Measurements from ENCODE around the gene SPINT2.
"Not testable (repeated sequence)": the region's sequence is repeated elsewhere in the genome, so short reads cannot be mapped to it uniquely, and the experiment has no call there.

The SPINT2 gene

GRCh38 chr19:38228005-38228377, 36.4 kb upstream of the SPINT2 start:
- H3K4ac ChIP-seq (ENCODE audit: low read length), result no peak overlapping the region
- H2BK5ac ChIP-seq (ENCODE audit: low read length), result peak overlapping the region; percentile 83
- DNase-seq (ENCODE audit: low spot score), result no peak
- no CpG with 5 or more reads among the region's 16 CpGs for WGBS, 2 donors (ENCODE audit: extremely low coverage in 2 of 2, insufficient read length in 2 of 2, insufficient replicate concordance in 1 of 2)
- H3K36me3 ChIP-seq (replicated peaks in 1 of 2; ENCODE audit: control insufficient read depth in 2 of 2, insufficient read depth in 2 of 2, low read length in 2 of 2), result no peaks in the 10 kb centered on the region
- peak overlapping the region; percentile 96 for H2AK5ac ChIP-seq (ENCODE audit: low read depth, low read length)
- peaks cover 10% of the 10 kb centered on the region for H3K79me1 ChIP-seq (ENCODE audit: low read depth, low read length)
- peaks cover 0 to 18% (median 0%) of the 10 kb centered on the region in 3 experiments for H3K27me3 ChIP-seq (ENCODE audit: control insufficient read depth in 3 of 3, insufficient read depth in 3 of 3, low read depth in 1 of 3, low read length in 3 of 3)
- H3K4me2 ChIP-seq (ENCODE audit: insufficient read depth, low read length, poor library complexity, severe bottlenecking), result peak overlapping the region; percentile 93
- no peak overlapping the region for H2BK120ac ChIP-seq (ENCODE audit: low read depth, low read length)
- H3K9ac ChIP-seq (ENCODE audit: low read depth, low read length, poor library complexity), result peak overlapping the region; percentile 78
- peak overlapping the region; percentile 48 for H3K23ac ChIP-seq (ENCODE audit: low read depth, low read length, poor library complexity)
- no peak overlapping the region for H2BK15ac ChIP-seq (ENCODE audit: low read length)
- H3K4me1 ChIP-seq (ENCODE audit: control insufficient read depth in 2 of 2, insufficient read depth in 1 of 2, low read depth in 1 of 2, low read length in 2 of 2), result peaks cover 15 to 19% of the 10 kb centered on the region in 2 donors
- peaks cover 0 to 1% of the 10 kb centered on the region in 2 donors for H3K9me3 ChIP-seq (replicated peaks in 1 of 2; ENCODE audit: control insufficient read depth in 2 of 2, insufficient read depth in 1 of 2, low read depth in 1 of 2, low read length in 2 of 2)
- H3K14ac ChIP-seq (ENCODE audit: low read length), result no peak overlapping the region
- peak overlapping the region; percentile 63 for H2AFZ ChIP-seq (ENCODE audit: low read length)
- no peak overlapping the region for H4K8ac ChIP-seq (ENCODE audit: low read depth, low read length)
- H3K18ac ChIP-seq (ENCODE audit: low read length), result peak overlapping the region; percentile 92
- H3K4me3 ChIP-seq (ENCODE audit: low read length in 2 of 2), result peak overlapping the region in 1 of 2 donors; percentile 82
- no peak overlapping the region for H2BK12ac ChIP-seq (ENCODE audit: low read length)
- no peak overlapping the region for H4K91ac ChIP-seq (ENCODE audit: low read depth, low read length, poor library complexity)
- H3K27ac ChIP-seq (replicated peaks; ENCODE audit: low read length), result no peak overlapping the region

- H4K8ac ChIP-seq (ENCODE audit: low read depth, low read length), result no peak overlapping the region
- H3K18ac ChIP-seq (ENCODE audit: low read length), result peak overlapping the region; percentile 91
- peaks cover 9 to 19% of the 10 kb centered on the region in 2 donors for H3K4me1 ChIP-seq (ENCODE audit: control insufficient read depth in 2 of 2, insufficient read depth in 1 of 2, low read depth in 1 of 2, low read length in 2 of 2)
- peak overlapping the region; percentile 61 for H2BK120ac ChIP-seq (ENCODE audit: low read depth, low read length)
- peak overlapping the region; percentile 80 to 82 for H3K4me3 ChIP-seq (ENCODE audit: low read length in 2 of 2)
- H3K27me3 ChIP-seq (ENCODE audit: control insufficient read depth in 3 of 3, insufficient read depth in 3 of 3, low read depth in 1 of 3, low read length in 3 of 3), result peaks cover 0 to 18% (median 0%) of the 10 kb centered on the region in 3 experiments
- peaks cover 8% of the 10 kb centered on the region for H3K79me1 ChIP-seq (ENCODE audit: low read depth, low read length)
- H2AK5ac ChIP-seq (ENCODE audit: low read depth, low read length), result no peak overlapping the region
- H2AFZ ChIP-seq (ENCODE audit: low read length), result peak overlapping the region; percentile 66
- no peak overlapping the region for H3K27ac ChIP-seq (replicated peaks; ENCODE audit: low read length)
- H2BK15ac ChIP-seq (ENCODE audit: low read length), result no peak overlapping the region
- no peak overlapping the region for H3K23ac ChIP-seq (ENCODE audit: low read depth, low read length, poor library complexity)
- peaks cover 0 to 1% of the 10 kb centered on the region in 2 donors for H3K9me3 ChIP-seq (replicated peaks in 1 of 2; ENCODE audit: control insufficient read depth in 2 of 2, insufficient read depth in 1 of 2, low read depth in 1 of 2, low read length in 2 of 2)
- no peak overlapping the region for H4K91ac ChIP-seq (ENCODE audit: low read depth, low read length, poor library complexity)
- no peaks in the 10 kb centered on the region for H3K36me3 ChIP-seq (replicated peaks in 1 of 2; ENCODE audit: control insufficient read depth in 2 of 2, insufficient read depth in 2 of 2, low read length in 2 of 2)
- no peak for DNase-seq (ENCODE audit: low spot score)
- peak overlapping the region; percentile 70 for H3K9ac ChIP-seq (ENCODE audit: low read depth, low read length, poor library complexity)
- WGBS, 2 donors (ENCODE audit: extremely low coverage in 2 of 2, insufficient read length in 2 of 2, insufficient replicate concordance in 1 of 2), result no CpG with 5 or more reads among the region's 80 CpGs
- no peak overlapping the region for H2BK12ac ChIP-seq (ENCODE audit: low read length)
- peak overlapping the region; percentile 93 for H3K4me2 ChIP-seq (ENCODE audit: insufficient read depth, low read length, poor library complexity, severe bottlenecking)
- H2BK5ac ChIP-seq (ENCODE audit: low read length), result no peak overlapping the region
- peak overlapping the region; percentile 21 for H3K14ac ChIP-seq (ENCODE audit: low read length)
- H3K4ac ChIP-seq (ENCODE audit: low read length), result no peak overlapping the region
These were observed 35.6 kb upstream of the SPINT2 start for GRCh38 chr19:38228491-38229439.

DNA sequence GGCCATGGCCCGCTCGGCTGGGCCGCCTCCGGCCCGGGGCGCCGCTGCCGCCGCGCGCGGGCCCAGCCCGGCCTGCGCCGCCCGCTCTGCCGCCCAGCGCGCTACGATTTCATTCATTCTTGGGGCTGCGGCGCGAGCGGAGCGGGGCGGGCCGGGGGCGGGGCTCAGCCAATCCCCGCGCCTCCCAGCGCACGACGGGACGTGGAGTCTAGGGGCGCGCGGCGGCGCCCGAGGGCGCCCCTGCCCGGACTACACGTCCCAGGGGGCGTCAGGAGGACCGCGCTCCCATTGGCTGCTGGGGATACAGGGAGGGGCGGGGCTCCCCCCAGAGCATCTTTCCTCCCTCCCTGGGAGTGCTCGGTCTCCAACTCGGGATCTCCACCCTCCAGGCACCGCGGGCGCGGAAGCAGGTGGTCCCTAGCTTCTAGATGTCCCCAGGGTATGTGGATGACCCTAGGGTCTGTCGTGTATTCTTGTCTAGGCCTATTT, 34.7 kb upstream of the SPINT2 start:
- Histone ChIP-seq H3K27ac (replicated peaks; ENCODE audit: low read length) (no peak overlapping the region), H3K4me3 (ENCODE audit: low read length in 2 of 2) (peak overlapping the region; percentile 80 to 82)
- peak; percentile 75 for DNase-seq (ENCODE audit: low spot score)

GRCh38 chr19:38230506-38231133, 33.8 kb upstream of the SPINT2 start:
- not testable (repeated sequence) for H3K27ac ChIP-seq (replicated peaks; ENCODE audit: low read length); H2AK5ac ChIP-seq (ENCODE audit: low read depth, low read length); H3K14ac ChIP-seq (ENCODE audit: low read length); H2AFZ ChIP-seq (ENCODE audit: low read length); H2BK15ac ChIP-seq (ENCODE audit: low read length); H3K36me3 ChIP-seq (replicated peaks in 1 of 2; ENCODE audit: control insufficient read depth in 2 of 2, insufficient read depth in 2 of 2, low read length in 2 of 2); H3K4me3 ChIP-seq (ENCODE audit: low read length in 2 of 2); H3K18ac ChIP-seq (ENCODE audit: low read length); H3K23ac ChIP-seq (ENCODE audit: low read depth, low read length, poor library complexity); H3K4ac ChIP-seq (ENCODE audit: low read length); H2BK12ac ChIP-seq (ENCODE audit: low read length); H2BK5ac ChIP-seq (ENCODE audit: low read length); H4K8ac ChIP-seq (ENCODE audit: low read depth, low read length); DNase-seq (ENCODE audit: low spot score); H2BK120ac ChIP-seq (ENCODE audit: low read depth, low read length); H3K4me2 ChIP-seq (ENCODE audit: insufficient read depth, low read length, poor library complexity, severe bottlenecking); H3K79me1 ChIP-seq (ENCODE audit: low read depth, low read length); H3K9ac ChIP-seq (ENCODE audit: low read depth, low read length, poor library complexity); H3K9me3 ChIP-seq (replicated peaks in 1 of 2; ENCODE audit: control insufficient read depth in 2 of 2, insufficient read depth in 1 of 2, low read depth in 1 of 2, low read length in 2 of 2); H4K91ac ChIP-seq (ENCODE audit: low read depth, low read length, poor library complexity)
- WGBS, 2 donors (ENCODE audit: extremely low coverage in 2 of 2, insufficient read length in 2 of 2, insufficient replicate concordance in 1 of 2), result no CpG with 5 or more reads among the region's 3 CpGs
- Histone ChIP-seq H3K4me1 (ENCODE audit: control insufficient read depth in 2 of 2, insufficient read depth in 1 of 2, low read depth in 1 of 2, low read length in 2 of 2) (peaks cover 7 to 18% of the 10 kb centered on the region in 2 donors), H3K27me3 (ENCODE audit: control insufficient read depth in 3 of 3, insufficient read depth in 3 of 3, low read depth in 1 of 3, low read length in 3 of 3) (peaks cover 0 to 16% (median 0%) of the 10 kb centered on the region in 3 experiments)

More for the DNA sequence above, 34.7 kb upstream of the SPINT2 start:
- Histone ChIP-seq H3K23ac (ENCODE audit: low read depth, low read length, poor library complexity) (no peak overlapping the region), H2AFZ (ENCODE audit: low read length) (peak overlapping the region; percentile 88), H3K18ac (ENCODE audit: low read length) (no peak overlapping the region), H2BK12ac (ENCODE audit: low read length) (no peak overlapping the region), H2BK15ac (ENCODE audit: low read length) (no peak overlapping the region), H2BK5ac (ENCODE audit: low read length) (no peak overlapping the region), H3K14ac (ENCODE audit: low read length) (no peak overlapping the region), H4K91ac (ENCODE audit: low read depth, low read length, poor library complexity) (no peak overlapping the region), H4K8ac (ENCODE audit: low read depth, low read length) (no peak overlapping the region), H3K27me3 (ENCODE audit: control insufficient read depth in 3 of 3, insufficient read depth in 3 of 3, low read depth in 1 of 3, low read length in 3 of 3) (peaks cover 0 to 16% (median 0%) of the 10 kb centered on the region in 3 experiments), H3K9me3 (replicated peaks in 1 of 2; ENCODE audit: control insufficient read depth in 2 of 2, insufficient read depth in 1 of 2, low read depth in 1 of 2, low read length in 2 of 2) (no peaks in the 10 kb centered on the region), H3K4me1 (ENCODE audit: control insufficient read depth in 2 of 2, insufficient read depth in 1 of 2, low read depth in 1 of 2, low read length in 2 of 2) (peaks cover 7 to 18% of the 10 kb centered on the region in 2 donors), H3K4me2 (ENCODE audit: insufficient read depth, low read length, poor library complexity, severe bottlenecking) (peak overlapping the region; percentile 93), H2BK120ac (ENCODE audit: low read depth, low read length) (no peak overlapping the region), H3K79me1 (ENCODE audit: low read depth, low read length) (peaks cover 6% of the 10 kb centered on the region), H2AK5ac (ENCODE audit: low read depth, low read length) (no peak overlapping the region), H3K4ac (ENCODE audit: low read length) (no peak overlapping the region), H3K9ac (ENCODE audit: low read depth, low read length, poor library complexity) (no peak overlapping the region), H3K36me3 (replicated peaks in 1 of 2; ENCODE audit: control insufficient read depth in 2 of 2, insufficient read depth in 2 of 2, low read length in 2 of 2) (no peaks in the 10 kb centered on the region)
- no CpG with 5 or more reads among the region's 54 CpGs for WGBS, 2 donors (ENCODE audit: extremely low coverage in 2 of 2, insufficient read length in 2 of 2, insufficient replicate concordance in 1 of 2)

Data from neuronal stem cell (in vitro differentiated cells).